Measurements from ENCODE around the gene CXCR4.
"Not testable (repeated sequence)": the region's sequence is repeated elsewhere in the genome, so short reads cannot be mapped to it uniquely, and the experiment has no call there.

Gene CXCR4

GRCh38 chr2:136087901-136088460 lies 30.0 kb downstream of the CXCR4 start:
- H3K4me3 ChIP-seq (ENCODE audit: low read length); H3K9me3 ChIP-seq (ENCODE audit: insufficient read depth, low read depth, low read length); H3K27me3 ChIP-seq (ENCODE audit: insufficient read depth, low read length); H3K27ac ChIP-seq (ENCODE audit: low read depth, low read length); H3K36me3 ChIP-seq (ENCODE audit: insufficient read depth, low read length); H3K4me1 ChIP-seq (ENCODE audit: insufficient read depth, low read length); H3K9ac ChIP-seq (ENCODE audit: low read depth, low read length): not testable (repeated sequence)
- 96% methylated on average over 43 of the region's 43 CpGs for WGBS

GRCh38 chr2:136086253-136087016 lies 31.5 kb downstream of the CXCR4 start:
- WGBS: 86% methylated on average over 4 of the region's 4 CpGs
- Histone ChIP-seq H3K4me3 (ENCODE audit: low read length) (no peak overlapping the region), H3K9ac (ENCODE audit: low read depth, low read length) (no peak overlapping the region), H3K27me3 (ENCODE audit: insufficient read depth, low read length) (no peaks in the 10 kb centered on the region), H3K36me3 (ENCODE audit: insufficient read depth, low read length) (no peaks in the 10 kb centered on the region), H3K9me3 (ENCODE audit: insufficient read depth, low read depth, low read length) (no peaks in the 10 kb centered on the region), H3K4me1 (ENCODE audit: insufficient read depth, low read length) (no peaks in the 10 kb centered on the region), H3K27ac (ENCODE audit: low read depth, low read length) (no peak overlapping the region)

DNA sequence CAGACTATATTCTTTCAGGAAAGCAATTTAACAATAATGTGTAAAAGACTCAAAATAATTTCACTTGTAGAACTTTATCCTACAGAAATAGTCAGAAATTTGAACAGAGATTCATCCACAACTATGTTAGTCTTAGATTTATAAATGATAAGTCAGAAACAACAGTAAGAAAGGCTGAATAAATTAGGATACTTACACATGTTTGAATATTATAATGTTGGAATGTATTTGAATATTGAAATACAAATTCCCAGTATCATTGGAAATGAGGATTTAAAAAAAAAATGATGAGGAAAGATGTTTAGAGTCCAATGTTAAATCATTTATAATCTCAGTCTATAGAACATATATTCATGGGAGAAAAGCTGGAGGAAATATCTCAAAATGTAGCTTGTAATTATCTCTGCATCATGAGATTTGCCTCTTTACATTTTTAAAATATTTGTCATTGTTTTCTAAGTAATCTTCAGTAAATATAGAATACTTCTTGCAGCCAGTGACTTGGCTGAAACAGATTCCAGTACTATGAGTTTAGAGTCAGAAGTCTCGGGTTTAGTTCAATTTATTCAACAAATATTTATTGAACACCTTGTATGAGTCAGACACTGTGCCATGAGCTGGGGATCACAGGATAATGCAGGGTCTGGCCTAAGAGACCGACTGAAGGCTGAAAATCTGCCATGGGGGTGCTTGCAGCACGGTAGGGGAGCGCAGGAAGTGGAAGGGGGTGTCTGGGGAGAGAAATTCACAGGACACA lies 32.3 kb downstream of the CXCR4 start:
- Histone ChIP-seq H3K27ac (ENCODE audit: low read depth, low read length) (no peak overlapping the region), H3K27me3 (ENCODE audit: insufficient read depth, low read length) (no peaks in the 10 kb centered on the region), H3K9ac (ENCODE audit: low read depth, low read length) (no peak overlapping the region), H3K4me1 (ENCODE audit: insufficient read depth, low read length) (no peaks in the 10 kb centered on the region), H3K4me3 (ENCODE audit: low read length) (no peak overlapping the region), H3K36me3 (ENCODE audit: insufficient read depth, low read length) (no peaks in the 10 kb centered on the region), H3K9me3 (ENCODE audit: insufficient read depth, low read depth, low read length) (no peaks in the 10 kb centered on the region)
- WGBS: 89% methylated on average over 4 of the region's 4 CpGs

DNA sequence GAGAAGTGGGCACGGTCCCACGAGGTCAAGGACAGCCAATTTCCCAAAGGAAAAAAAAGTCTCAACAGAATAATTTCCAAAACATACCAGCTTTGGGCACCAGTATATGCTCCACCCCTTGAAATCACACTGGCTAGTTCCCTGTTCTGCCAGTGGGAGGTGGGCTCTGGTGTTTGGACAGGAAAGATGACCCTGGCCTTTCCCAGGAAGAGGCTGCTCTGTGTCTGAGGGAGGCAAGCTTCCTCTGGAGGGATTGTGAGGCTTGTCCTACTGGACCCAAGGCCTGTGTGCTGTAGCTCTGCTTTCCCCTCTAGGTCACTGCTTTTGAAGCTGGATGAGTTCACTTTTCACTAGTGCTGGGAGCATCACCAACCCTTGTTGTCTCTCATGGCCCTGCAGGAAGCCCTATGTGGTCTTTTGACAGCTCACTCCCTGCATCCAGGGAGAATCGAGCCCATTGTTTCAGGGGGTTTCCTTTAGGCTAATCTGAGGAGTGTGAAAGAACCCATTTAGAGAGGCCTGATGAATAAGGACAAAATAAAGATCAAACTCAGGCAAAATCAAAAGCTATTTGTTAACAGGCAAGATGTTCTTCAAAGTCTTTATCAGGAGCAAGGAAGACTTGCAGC lies 36.3 kb downstream of the CXCR4 start:
- H3K9ac ChIP-seq (ENCODE audit: low read depth, low read length): no peak overlapping the region
- no peak overlapping the region for H3K4me3 ChIP-seq (ENCODE audit: low read length)
- H3K27me3 ChIP-seq (ENCODE audit: insufficient read depth, low read length): no peaks in the 10 kb centered on the region
- 82% methylated on average over 3 of the region's 3 CpGs for WGBS
- no peaks in the 10 kb centered on the region for H3K4me1 ChIP-seq (ENCODE audit: insufficient read depth, low read length)
- no peaks in the 10 kb centered on the region for H3K9me3 ChIP-seq (ENCODE audit: insufficient read depth, low read depth, low read length)
- H3K36me3 ChIP-seq (ENCODE audit: insufficient read depth, low read length): no peaks in the 10 kb centered on the region
- no peak overlapping the region for H3K27ac ChIP-seq (ENCODE audit: low read depth, low read length)

GRCh38 chr2:136080114-136080513 lies 37.8 kb downstream of the CXCR4 start:
- no peak overlapping the region for H3K4me3 ChIP-seq (ENCODE audit: low read length)
- H3K27me3 ChIP-seq (ENCODE audit: insufficient read depth, low read length): no peaks in the 10 kb centered on the region
- 90% methylated on average over 2 of the region's 2 CpGs for WGBS
- no peak overlapping the region for H3K27ac ChIP-seq (ENCODE audit: low read depth, low read length)
- H3K9ac ChIP-seq (ENCODE audit: low read depth, low read length): no peak overlapping the region
- no peaks in the 10 kb centered on the region for H3K4me1 ChIP-seq (ENCODE audit: insufficient read depth, low read length)
- H3K9me3 ChIP-seq (ENCODE audit: insufficient read depth, low read depth, low read length): no peaks in the 10 kb centered on the region
- no peaks in the 10 kb centered on the region for H3K36me3 ChIP-seq (ENCODE audit: insufficient read depth, low read length)

DNA sequence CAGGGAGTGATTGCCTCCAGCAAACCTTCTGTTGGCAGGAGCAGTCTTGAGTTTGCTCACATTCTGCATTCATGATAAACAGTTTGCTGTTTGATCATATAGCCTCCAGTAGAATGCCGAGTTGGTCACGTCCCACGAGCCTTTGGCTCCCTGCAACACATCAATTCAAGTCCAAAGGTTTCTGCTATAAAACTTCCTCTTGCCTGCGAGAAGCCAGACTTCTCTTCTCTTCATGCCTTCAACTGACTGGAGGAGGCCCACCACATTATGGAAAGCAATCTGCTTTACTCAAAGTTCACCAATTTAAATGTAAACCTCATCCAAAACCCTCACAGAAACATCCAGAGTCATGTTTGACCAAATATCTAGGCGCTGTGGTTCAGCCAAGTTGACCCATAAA lies 40.8 kb downstream of the CXCR4 start:
- Histone ChIP-seq H3K36me3 (ENCODE audit: insufficient read depth, low read length) (no peaks in the 10 kb centered on the region), H3K4me3 (ENCODE audit: low read length) (no peak overlapping the region), H3K9ac (ENCODE audit: low read depth, low read length) (no peak overlapping the region), H3K27ac (ENCODE audit: low read depth, low read length) (no peak overlapping the region), H3K9me3 (ENCODE audit: insufficient read depth, low read depth, low read length) (peaks cover 15% of the 10 kb centered on the region; the same call in 1 of the 2 replicates), H3K4me1 (ENCODE audit: insufficient read depth, low read length) (no peaks in the 10 kb centered on the region), H3K27me3 (ENCODE audit: insufficient read depth, low read length) (no peaks in the 10 kb centered on the region)
- WGBS: 95% methylated on average over 5 of the region's 5 CpGs

GRCh38 chr2:136075476-136075875 lies 42.5 kb downstream of the CXCR4 start:
- Histone ChIP-seq H3K4me3 (ENCODE audit: low read length) (no peak overlapping the region), H3K9ac (ENCODE audit: low read depth, low read length) (no peak overlapping the region), H3K27ac (ENCODE audit: low read depth, low read length) (no peak overlapping the region), H3K4me1 (ENCODE audit: insufficient read depth, low read length) (no peaks in the 10 kb centered on the region), H3K36me3 (ENCODE audit: insufficient read depth, low read length) (no peaks in the 10 kb centered on the region), H3K27me3 (ENCODE audit: insufficient read depth, low read length) (no peaks in the 10 kb centered on the region), H3K9me3 (ENCODE audit: insufficient read depth, low read depth, low read length) (peaks cover 21% of the 10 kb centered on the region; the same call in 1 of the 2 replicates)
- 92% methylated on average over 12 of the region's 12 CpGs for WGBS

DNA sequence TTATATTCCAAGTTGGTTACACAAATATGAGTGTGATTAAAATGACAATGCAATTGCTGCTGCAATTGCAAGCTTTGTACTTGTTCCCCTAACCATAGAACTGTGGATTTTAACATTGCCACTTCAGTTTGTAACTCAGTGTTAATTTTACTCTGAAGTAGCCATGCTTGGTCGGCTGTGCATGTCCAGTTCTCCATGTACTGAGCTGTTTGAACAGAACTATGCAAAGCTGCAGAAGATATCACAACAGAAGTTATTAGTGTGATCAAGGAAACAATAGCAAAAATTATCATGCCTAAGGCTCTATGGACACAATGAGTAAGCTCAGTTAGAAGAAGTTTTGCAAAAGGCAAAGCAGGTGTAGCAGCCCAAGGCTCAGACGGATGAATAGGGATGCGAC lies 45.3 kb downstream of the CXCR4 start:
- no peak overlapping the region for H3K4me3 ChIP-seq (ENCODE audit: low read length)

DNA sequence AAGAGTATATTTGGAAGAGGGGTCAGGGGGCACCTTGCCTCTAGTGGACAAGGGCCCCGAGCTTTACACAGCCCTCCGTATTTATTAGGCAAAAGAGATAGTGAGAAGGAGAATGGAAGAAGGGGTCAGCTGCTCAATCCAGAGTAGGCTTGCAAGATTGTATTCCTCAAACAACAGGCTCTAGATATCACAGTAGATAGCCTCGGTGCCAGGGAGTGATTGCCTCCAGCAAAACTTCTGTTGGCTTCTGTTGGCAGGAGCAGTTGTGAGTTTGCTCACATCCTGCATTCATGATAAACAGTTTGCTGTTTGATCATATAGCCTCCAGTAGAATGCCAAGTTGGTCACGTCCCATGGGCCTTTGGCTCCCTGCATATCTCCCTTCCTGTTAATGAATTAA lies 46.1 kb downstream of the CXCR4 start:
- peaks cover 21% of the 10 kb centered on the region; the same call in 1 of the 2 replicates for H3K9me3 ChIP-seq (ENCODE audit: insufficient read depth, low read depth, low read length)
- not testable (repeated sequence) for H3K4me1 ChIP-seq (ENCODE audit: insufficient read depth, low read length); H3K27me3 ChIP-seq (ENCODE audit: insufficient read depth, low read length); H3K27ac ChIP-seq (ENCODE audit: low read depth, low read length); H3K4me3 ChIP-seq (ENCODE audit: low read length); H3K36me3 ChIP-seq (ENCODE audit: insufficient read depth, low read length); H3K9ac ChIP-seq (ENCODE audit: low read depth, low read length)
- 89% methylated on average over 4 of the region's 4 CpGs for WGBS

More for the DNA sequence above, 45.3 kb downstream of the CXCR4 start:
- H3K27ac ChIP-seq (ENCODE audit: low read depth, low read length): no peak overlapping the region
- no peaks in the 10 kb centered on the region for H3K36me3 ChIP-seq (ENCODE audit: insufficient read depth, low read length)
- no peaks in the 10 kb centered on the region for H3K27me3 ChIP-seq (ENCODE audit: insufficient read depth, low read length)
- 93% methylated on average over 3 of the region's 3 CpGs for WGBS
- no peak overlapping the region for H3K9ac ChIP-seq (ENCODE audit: low read depth, low read length)
- peaks cover 21% of the 10 kb centered on the region; the same call in 1 of the 2 replicates for H3K9me3 ChIP-seq (ENCODE audit: insufficient read depth, low read depth, low read length)
- peaks cover 2% of the 10 kb centered on the region; the same call in 1 of the 2 replicates for H3K4me1 ChIP-seq (ENCODE audit: insufficient read depth, low read length)

GRCh38 chr2:136070913-136071312 lies 47.0 kb downstream of the CXCR4 start:
- Histone ChIP-seq H3K4me3 (ENCODE audit: low read length) (no peak overlapping the region), H3K36me3 (ENCODE audit: insufficient read depth, low read length) (no peaks in the 10 kb centered on the region), H3K4me1 (ENCODE audit: insufficient read depth, low read length) (peaks cover 4% of the 10 kb centered on the region; the same call in 1 of the 2 replicates), H3K27ac (ENCODE audit: low read depth, low read length) (no peak overlapping the region), H3K9ac (ENCODE audit: low read depth, low read length) (no peak overlapping the region), H3K9me3 (ENCODE audit: insufficient read depth, low read depth, low read length) (peaks cover 21% of the 10 kb centered on the region; the same call in 1 of the 2 replicates), H3K27me3 (ENCODE audit: insufficient read depth, low read length) (no peaks in the 10 kb centered on the region)
- 99% methylated on average over 4 of the region's 4 CpGs for WGBS

GRCh38 chr2:136069773-136070172 lies 48.2 kb downstream of the CXCR4 start:
- H3K9ac ChIP-seq (ENCODE audit: low read depth, low read length): no peak overlapping the region
- H3K9me3 ChIP-seq (ENCODE audit: insufficient read depth, low read depth, low read length): peaks cover 21% of the 10 kb centered on the region; the same call in 1 of the 2 replicates
- peaks cover 9% of the 10 kb centered on the region; the same call in 1 of the 2 replicates for H3K4me1 ChIP-seq (ENCODE audit: insufficient read depth, low read length)
- H3K27ac ChIP-seq (ENCODE audit: low read depth, low read length): no peak overlapping the region
- no peaks in the 10 kb centered on the region for H3K36me3 ChIP-seq (ENCODE audit: insufficient read depth, low read length)
- no peaks in the 10 kb centered on the region for H3K27me3 ChIP-seq (ENCODE audit: insufficient read depth, low read length)
- no peak overlapping the region for H3K4me3 ChIP-seq (ENCODE audit: low read length)
- WGBS: 91% methylated on average over 3 of the region's 3 CpGs
